Gastroesophageal sphincter (tissue), 3 donors: ENCODE data around the gene PRKAG2.

Experiments used
- EP300 ChIP-seq: sonication (generic); formaldehyde crosslinking; IDR thresholded peaks from one replicate; pipeline ENCODE4 v1.6.1; 2017; ENCODE audit warnings: antibody characterized with exemption, mild to moderate bottlenecking
- TF ChIP-seq, protein P1 (sequence below), 4 experiments: fragments of 200-600 bp in 2 of 4; fragments of 450-650 bp in 2 of 4; sonication (generic) in 1 of 4; IDR thresholded peaks; one replicate each; pipeline ENCODE4 v1.5.1; 2017 to 2019; ENCODE audit warnings: antibody characterized with exemption in 4 of 4, mild to moderate bottlenecking in 2 of 4, moderate library complexity in 2 of 4

- TF ChIP-seq, protein P1, sequence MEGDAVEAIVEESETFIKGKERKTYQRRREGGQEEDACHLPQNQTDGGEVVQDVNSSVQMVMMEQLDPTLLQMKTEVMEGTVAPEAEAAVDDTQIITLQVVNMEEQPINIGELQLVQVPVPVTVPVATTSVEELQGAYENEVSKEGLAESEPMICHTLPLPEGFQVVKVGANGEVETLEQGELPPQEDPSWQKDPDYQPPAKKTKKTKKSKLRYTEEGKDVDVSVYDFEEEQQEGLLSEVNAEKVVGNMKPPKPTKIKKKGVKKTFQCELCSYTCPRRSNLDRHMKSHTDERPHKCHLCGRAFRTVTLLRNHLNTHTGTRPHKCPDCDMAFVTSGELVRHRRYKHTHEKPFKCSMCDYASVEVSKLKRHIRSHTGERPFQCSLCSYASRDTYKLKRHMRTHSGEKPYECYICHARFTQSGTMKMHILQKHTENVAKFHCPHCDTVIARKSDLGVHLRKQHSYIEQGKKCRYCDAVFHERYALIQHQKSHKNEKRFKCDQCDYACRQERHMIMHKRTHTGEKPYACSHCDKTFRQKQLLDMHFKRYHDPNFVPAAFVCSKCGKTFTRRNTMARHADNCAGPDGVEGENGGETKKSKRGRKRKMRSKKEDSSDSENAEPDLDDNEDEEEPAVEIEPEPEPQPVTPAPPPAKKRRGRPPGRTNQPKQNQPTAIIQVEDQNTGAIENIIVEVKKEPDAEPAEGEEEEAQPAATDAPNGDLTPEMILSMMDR (IDR thresholded peaks at IDR 0.05): no peak
- no peak for TF ChIP-seq EP300
Measured at GRCh38 chr7:151752816-151753595, 123.9 kb downstream of the PRKAG2 start.
